Measurements from ENCODE around the gene TPT1.
A peak's percentile ranks its signal among the peaks of the same experiment; 100 is the strongest.

Gene TPT1

DNA sequence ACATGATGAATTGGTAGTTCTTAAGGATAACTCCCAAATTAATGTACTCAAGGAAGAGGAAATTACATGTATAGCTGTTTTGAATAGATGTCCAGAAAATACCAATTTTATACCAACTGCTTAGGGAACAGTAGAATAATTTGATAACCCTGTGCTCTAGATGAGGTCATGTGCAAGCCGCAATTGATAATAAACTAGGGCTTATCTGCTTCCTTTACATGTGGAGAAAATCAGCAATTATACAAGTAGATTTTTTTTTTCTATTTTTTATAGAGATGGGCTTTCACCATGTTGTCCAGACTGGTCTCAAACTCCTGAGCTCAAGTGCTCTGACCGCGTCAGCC is 9.3 kb downstream of the TPT1 start:
- no peak for DNase-seq (ENCODE audit: low read depth)
- TF ChIP-seq, protein P1, sequence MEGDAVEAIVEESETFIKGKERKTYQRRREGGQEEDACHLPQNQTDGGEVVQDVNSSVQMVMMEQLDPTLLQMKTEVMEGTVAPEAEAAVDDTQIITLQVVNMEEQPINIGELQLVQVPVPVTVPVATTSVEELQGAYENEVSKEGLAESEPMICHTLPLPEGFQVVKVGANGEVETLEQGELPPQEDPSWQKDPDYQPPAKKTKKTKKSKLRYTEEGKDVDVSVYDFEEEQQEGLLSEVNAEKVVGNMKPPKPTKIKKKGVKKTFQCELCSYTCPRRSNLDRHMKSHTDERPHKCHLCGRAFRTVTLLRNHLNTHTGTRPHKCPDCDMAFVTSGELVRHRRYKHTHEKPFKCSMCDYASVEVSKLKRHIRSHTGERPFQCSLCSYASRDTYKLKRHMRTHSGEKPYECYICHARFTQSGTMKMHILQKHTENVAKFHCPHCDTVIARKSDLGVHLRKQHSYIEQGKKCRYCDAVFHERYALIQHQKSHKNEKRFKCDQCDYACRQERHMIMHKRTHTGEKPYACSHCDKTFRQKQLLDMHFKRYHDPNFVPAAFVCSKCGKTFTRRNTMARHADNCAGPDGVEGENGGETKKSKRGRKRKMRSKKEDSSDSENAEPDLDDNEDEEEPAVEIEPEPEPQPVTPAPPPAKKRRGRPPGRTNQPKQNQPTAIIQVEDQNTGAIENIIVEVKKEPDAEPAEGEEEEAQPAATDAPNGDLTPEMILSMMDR (conservative IDR thresholded peaks at IDR 0.05; ENCODE audit: low read depth, low read length): no peak
- H3K4me3 ChIP-seq (ENCODE audit: low read depth, low read length): no peak overlapping the region

DNA sequence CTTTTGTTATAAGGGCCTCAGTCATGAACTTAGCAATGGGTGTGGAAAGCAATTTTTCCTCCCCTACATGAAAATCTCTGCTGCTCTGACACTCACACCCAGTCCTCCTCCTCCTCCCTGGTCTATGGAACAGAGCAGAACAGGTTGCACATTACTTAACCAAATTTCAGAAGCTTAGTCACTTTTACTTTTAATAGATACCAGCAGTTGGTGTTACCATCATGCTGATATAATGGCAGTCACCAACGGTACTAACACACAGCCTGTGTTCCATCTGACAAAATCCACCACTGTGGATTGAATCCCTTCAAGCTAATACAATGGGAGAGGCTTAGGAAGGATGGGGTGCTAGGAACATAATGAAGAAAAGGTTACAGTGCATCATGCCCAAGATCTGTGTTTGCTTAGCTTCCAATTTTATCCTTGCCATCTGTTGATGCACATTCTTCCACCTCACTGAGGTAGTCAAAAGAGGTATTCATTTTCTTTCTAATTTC is 9.8 kb downstream of the TPT1 start:
- TF ChIP-seq, protein P1 (conservative IDR thresholded peaks at IDR 0.05; ENCODE audit: low read depth, low read length): no peak
- no peak overlapping the region for H3K4me3 ChIP-seq (ENCODE audit: low read depth, low read length)
- DNase-seq (ENCODE audit: low read depth): no peak

DNA sequence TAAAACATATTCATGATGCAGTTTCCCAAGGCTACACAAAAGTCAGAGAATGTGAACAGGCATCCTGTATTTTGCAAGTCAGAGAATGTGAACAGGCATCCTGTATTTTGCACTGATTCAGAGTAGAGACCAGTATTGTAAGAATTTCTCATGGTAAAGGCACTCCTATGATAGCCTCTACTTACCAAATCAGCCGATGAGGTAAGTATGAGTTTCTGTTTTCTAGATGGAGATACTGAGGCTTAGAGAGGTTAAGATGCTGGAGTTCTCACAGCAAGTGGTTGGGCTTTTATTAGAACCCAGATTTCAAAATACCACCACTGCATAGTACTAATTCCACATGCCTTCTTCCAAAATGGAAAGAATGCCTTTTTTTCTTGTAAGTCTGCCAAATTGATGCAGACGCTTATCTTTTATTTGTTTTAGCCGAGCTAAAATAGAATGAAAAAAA is 12.3 kb downstream of the TPT1 start:
- H3K4me3 ChIP-seq (ENCODE audit: low read depth, low read length): no peak overlapping the region
- DNase-seq (ENCODE audit: low read depth): peak; percentile 94
- TF ChIP-seq, protein P1 (conservative IDR thresholded peaks at IDR 0.05; ENCODE audit: low read depth, low read length): no peak

DNA sequence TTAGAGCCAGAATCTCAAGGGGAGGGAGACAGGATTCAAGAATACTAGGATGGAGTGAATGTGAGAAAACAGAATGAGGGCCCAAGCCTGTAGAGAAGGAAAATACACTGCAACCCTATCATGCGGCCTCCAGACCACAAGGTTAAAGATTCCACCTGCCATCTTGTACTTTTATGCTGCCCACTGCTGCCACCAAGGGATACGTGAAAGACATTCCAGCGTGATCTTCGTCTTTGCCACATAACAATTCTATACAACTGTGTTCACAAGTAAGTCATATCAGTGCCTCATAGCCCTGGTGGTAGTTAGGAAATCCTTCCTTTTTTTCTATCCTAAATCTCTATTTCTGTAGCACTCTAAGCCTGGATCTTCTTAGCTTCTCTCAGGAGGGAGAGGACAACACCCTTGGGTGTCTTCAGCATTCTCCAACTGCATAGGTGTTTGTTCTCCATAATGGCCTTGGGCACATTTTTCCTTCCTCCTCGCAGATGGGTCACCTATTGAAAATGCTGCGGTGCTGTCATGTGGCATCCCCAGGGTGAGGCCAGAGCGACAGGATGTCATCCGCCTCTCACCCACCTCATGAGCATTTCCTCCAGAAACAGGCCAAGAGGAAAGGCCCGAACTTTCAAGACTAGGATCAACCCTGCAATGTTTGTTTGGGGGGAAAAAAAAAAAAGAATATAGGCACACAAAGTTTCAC is 13.6 kb downstream of the TPT1 start:
- TF ChIP-seq, protein P1 (conservative IDR thresholded peaks at IDR 0.05; ENCODE audit: low read depth, low read length): no peak
- no peak overlapping the region for H3K4me3 ChIP-seq (ENCODE audit: low read depth, low read length)
- no peak for DNase-seq (ENCODE audit: low read depth)

DNA sequence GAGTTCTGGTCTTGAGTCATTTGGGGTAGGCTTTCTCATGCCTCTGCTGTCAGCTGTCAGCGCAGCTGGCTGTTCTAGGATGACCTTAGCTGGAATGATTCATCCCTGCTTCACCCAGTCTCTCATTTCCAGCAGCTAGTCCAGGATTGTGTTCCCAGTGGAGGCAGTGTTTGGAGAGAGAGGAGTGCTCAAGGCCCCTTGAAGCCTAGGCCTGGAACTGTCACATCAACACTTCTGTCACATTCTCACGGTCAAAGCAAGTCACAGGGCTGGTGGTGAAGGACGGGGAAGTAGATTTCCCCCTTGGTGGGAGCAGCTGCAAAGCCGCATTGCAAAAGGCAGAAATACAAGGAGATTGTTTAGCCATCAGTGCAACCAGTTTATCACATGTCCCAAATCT is 15.2 kb downstream of the TPT1 start:
- DNase-seq (ENCODE audit: low read depth): peak; percentile 87
- TF ChIP-seq, protein P1 (conservative IDR thresholded peaks at IDR 0.05; ENCODE audit: low read depth, low read length): no peak
- no peak overlapping the region for H3K4me3 ChIP-seq (ENCODE audit: low read depth, low read length)

DNA sequence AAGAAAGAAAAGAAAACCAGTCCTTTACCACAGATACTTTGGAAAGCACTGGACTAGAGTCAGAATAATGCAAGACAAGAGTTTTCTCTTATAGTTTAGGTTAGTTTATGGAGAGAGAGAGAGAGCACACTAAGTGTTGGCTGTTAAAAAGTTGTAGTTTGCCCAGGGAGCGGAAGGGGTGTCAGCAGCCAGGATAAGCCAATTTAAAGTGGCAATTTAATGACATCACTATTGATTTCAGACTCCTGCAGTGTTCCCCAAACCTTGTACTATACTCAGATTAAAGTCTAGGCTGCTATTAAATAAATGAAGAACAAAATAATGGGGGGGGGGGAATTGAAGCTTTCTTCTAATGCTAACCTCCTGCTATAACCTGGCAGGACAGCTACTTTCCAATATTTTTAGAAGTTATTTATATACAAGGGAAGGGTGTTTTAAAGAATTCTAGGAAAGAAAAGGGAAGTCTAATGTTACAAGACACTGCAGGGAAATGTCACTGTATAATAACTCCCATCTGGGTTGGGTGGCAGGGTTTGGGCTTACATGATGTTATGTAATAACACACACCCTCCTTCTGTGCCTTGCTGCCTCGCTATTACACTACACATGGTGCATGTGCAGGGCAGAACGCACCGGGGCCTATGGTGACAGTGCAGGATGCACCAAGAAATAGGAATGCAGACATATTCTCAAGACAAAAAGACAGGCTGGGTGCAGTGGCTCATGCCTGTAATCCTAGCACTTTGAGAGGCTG is 19.9 kb downstream of the TPT1 start:
- TF ChIP-seq, protein P1 (conservative IDR thresholded peaks at IDR 0.05; ENCODE audit: low read depth, low read length): no peak
- H3K4me3 ChIP-seq (ENCODE audit: low read depth, low read length): no peak overlapping the region
- no peak for DNase-seq (ENCODE audit: low read depth)
